ENCODE data around the gene MAP1S.

The MAP1S gene

GRCh38 chr19:17726964-17727773, 7.9 kb downstream of the MAP1S start:
- Histone ChIP-seq H3K27ac (ENCODE audit: low read depth, low read length) (no peak overlapping the region), H4K20me1 (ENCODE audit: control insufficient read depth, insufficient read depth, low read depth, low read length) (no peaks in the 10 kb centered on the region), H3K79me2 (ENCODE audit: control insufficient read depth, low read length) (peaks cover 26% of the 10 kb centered on the region), H3K9me2 (replicated peaks; ENCODE audit: control insufficient read depth, low read length) (no peaks in the 10 kb centered on the region), H3K9me3 (ENCODE audit: control insufficient read depth, insufficient read depth, low read length) (no peaks in the 10 kb centered on the region), H3K27me3 (ENCODE audit: control insufficient read depth, low read length) (no peaks in the 10 kb centered on the region), H3K4me1 (ENCODE audit: control insufficient read depth, low read length) (peaks cover 1% of the 10 kb centered on the region; the same call in 1 of the 2 replicates), H3K36me3 (ENCODE audit: control insufficient read depth, low read length) (peaks cover 81% of the 10 kb centered on the region), H3F3A (ENCODE audit: control insufficient read depth, insufficient read depth) (no peaks in the 10 kb centered on the region), H3K4me2 (ENCODE audit: low read length) (no peak overlapping the region), H3K4me3 (ENCODE audit: low read length) (no peak overlapping the region)
- TF ChIP-seq EZH2phosphoT487 (IDR thresholded peaks at IDR 0.05; ENCODE audit: borderline replicate concordance, low read length) (no peak), CTCF (IDR thresholded peaks at IDR 0.05; ENCODE audit: low read depth, low read length, poor library complexity, severe bottlenecking) (no peak)

GRCh38 chr19:17727843-17728242, 8.6 kb downstream of the MAP1S start:
- Histone ChIP-seq H3K4me1 (ENCODE audit: control insufficient read depth, low read length) (no peaks in the 10 kb centered on the region), H3K9me3 (ENCODE audit: control insufficient read depth, insufficient read depth, low read length) (no peaks in the 10 kb centered on the region), H4K20me1 (ENCODE audit: control insufficient read depth, insufficient read depth, low read depth, low read length) (no peaks in the 10 kb centered on the region), H3K27ac (ENCODE audit: low read depth, low read length) (no peak overlapping the region), H3F3A (ENCODE audit: control insufficient read depth, insufficient read depth) (no peaks in the 10 kb centered on the region), H3K27me3 (ENCODE audit: control insufficient read depth, low read length) (no peaks in the 10 kb centered on the region), H3K79me2 (ENCODE audit: control insufficient read depth, low read length) (peaks cover 32% of the 10 kb centered on the region), H3K9me2 (replicated peaks; ENCODE audit: control insufficient read depth, low read length) (no peaks in the 10 kb centered on the region), H3K4me2 (ENCODE audit: low read length) (no peak overlapping the region), H3K4me3 (ENCODE audit: low read length) (no peak overlapping the region), H3K36me3 (ENCODE audit: control insufficient read depth, low read length) (peaks cover 85% of the 10 kb centered on the region)
- no peak for TF ChIP-seq EZH2phosphoT487 (IDR thresholded peaks at IDR 0.05; ENCODE audit: borderline replicate concordance, low read length)
- TF ChIP-seq CTCF (IDR thresholded peaks at IDR 0.05; ENCODE audit: low read depth, low read length, poor library complexity, severe bottlenecking) = no peak

GRCh38 chr19:17733127-17733526, 13.8 kb downstream of the MAP1S start:
- Histone ChIP-seq H3K36me3 (ENCODE audit: control insufficient read depth, low read length) (peaks cover 65% of the 10 kb centered on the region), H3F3A (ENCODE audit: control insufficient read depth, insufficient read depth) (0 out of 2 replicates have a peak, but pooled peaks cover 3% of the 10 kb centered on the region), H4K20me1 (ENCODE audit: control insufficient read depth, insufficient read depth, low read depth, low read length) (no peaks in the 10 kb centered on the region), H3K27me3 (ENCODE audit: control insufficient read depth, low read length) (no peaks in the 10 kb centered on the region), H3K9me3 (ENCODE audit: control insufficient read depth, insufficient read depth, low read length) (no peaks in the 10 kb centered on the region), H3K79me2 (ENCODE audit: control insufficient read depth, low read length) (peaks cover 27% of the 10 kb centered on the region), H3K9me2 (replicated peaks; ENCODE audit: control insufficient read depth, low read length) (no peaks in the 10 kb centered on the region), H3K4me3 (ENCODE audit: low read length) (no peak overlapping the region), H3K4me2 (ENCODE audit: low read length) (no peak overlapping the region), H3K4me1 (ENCODE audit: control insufficient read depth, low read length) (peaks cover 4% of the 10 kb centered on the region), H3K27ac (ENCODE audit: low read depth, low read length) (no peak overlapping the region)
- no peak for TF ChIP-seq EZH2phosphoT487 (IDR thresholded peaks at IDR 0.05; ENCODE audit: borderline replicate concordance, low read length)
- TF ChIP-seq CTCF (IDR thresholded peaks at IDR 0.05; ENCODE audit: low read depth, low read length, poor library complexity, severe bottlenecking) = no peak

Measured in DOHH2 (cell line).